Tibial nerve (tissue), 4 donors: ENCODE measurements around the gene NPW. TPM values are rescaled to one million over a fixed set of nuclear protein-coding genes. Genes with fewer than 3 reads are reported as not detected.

Experiments used
- DNase-seq, 2 donors: peaks; one replicate each; pipeline ENCODE4 v3.0.0-alpha.2; 2019; ENCODE audit warnings: low spot score in 2 of 2
- H3K27ac ChIP-seq, 4 donors: fragments of 200-600 bp; sonication (generic) in 3 of 4; one replicate each; pipeline ENCODE4 v1.5.1; 2017 to 2019; ENCODE audit warnings: mild to moderate bottlenecking in 1 of 4
- H3K27me3 ChIP-seq, 2 donors: fragments of 200-600 bp; sonication (generic) in 1 of 2; one replicate each; pipeline versions ENCODE4 v1.5.1 to v1.6.0; 2017 to 2019
- H3K36me3 ChIP-seq, 3 donors: fragments of 200-600 bp; sonication (generic); one replicate each; pipeline ENCODE4 v1.5.1; 2018 to 2019
- H3K4me1 ChIP-seq, 4 donors: fragments of 200-600 bp; sonication (generic) in 3 of 4; one replicate each; pipeline ENCODE4 v1.5.1; 2017 to 2019
- H3K4me3 ChIP-seq, 4 donors: fragments of 200-600 bp; sonication (generic) in 3 of 4; one replicate each; pipeline ENCODE4 v1.5.1; 2017 to 2019; ENCODE audit warnings: mild to moderate bottlenecking in 1 of 4, moderate library complexity in 1 of 4
- H3K9me3 ChIP-seq, 4 donors: fragments of 200-600 bp; sonication (generic) in 3 of 4; one replicate each; pipeline ENCODE4 v1.5.1; 2017 to 2019
- CTCF ChIP-seq, 5 experiments: fragments of 200-600 bp in 3 of 5; fragments of 450-650 bp in 2 of 5; sonication (generic) in 3 of 5; IDR thresholded peaks; one replicate each; pipeline ENCODE4 v1.5.1; 2016 to 2019; ENCODE audit warnings: antibody characterized with exemption in 5 of 5, mild to moderate bottlenecking in 3 of 5, moderate library complexity in 2 of 5
- EP300 ChIP-seq, 2 donors: sonication (generic); formaldehyde crosslinking; IDR thresholded peaks; one replicate each; pipeline ENCODE4 v1.6.1; 2017; ENCODE audit warnings: antibody characterized with exemption in 2 of 2, mild to moderate bottlenecking in 1 of 2
- POLR2A ChIP-seq, 2 donors: fragments of 450-650 bp; IDR thresholded peaks; one replicate each; pipeline ENCODE4 v1.6.1; 2017; ENCODE audit warnings: antibody characterized with exemption in 2 of 2, mild to moderate bottlenecking in 2 of 2, moderate library complexity in 2 of 2
- WGBS, 2 donors: methylation state at CpG; one replicate each; pipeline ENCODE4 v1.1.5; 2018; 5-methylcytosine and 5-hydroxymethylcytosine counted together
- total RNA-seq, 4 donors: library from RNA; depleted of rRNA; stranded (reverse); fragments of >200 nt; gene quantifications; one replicate each; pipeline ENCODE4 v1.1.0, GENCODE V29; 2016

NPW gene
- total RNA-seq, 4 donors from 2014 or later: 3.0 to 3.1 TPM; not detected in 2

- peaks cover 0 to 60% (median 31%) of the 10 kb centered on the region in 4 donors for H3K4me1 ChIP-seq
- H3K27ac ChIP-seq: peak overlapping the region; percentile 9 to 90 (median 70)
- H3K4me3 ChIP-seq: peak overlapping the region; percentile 71 to 94 (median 88)
- no peak for TF ChIP-seq CTCF (IDR thresholded peaks at IDR 0.05)
- TF ChIP-seq POLR2A (IDR thresholded peaks at IDR 0.05): no peak
- TF ChIP-seq EP300 (IDR thresholded peaks at IDR 0.05): no peak
- WGBS, 2 donors: 16 to 20% methylated on average over 8 of the region's 8 CpGs
- no peaks in the 10 kb centered on the region for H3K27me3 ChIP-seq
- DNase-seq: no peak
- peaks cover 0 to 41% (median 0%) of the 10 kb centered on the region in 3 donors for H3K36me3 ChIP-seq
- no peaks in the 10 kb centered on the region for H3K9me3 ChIP-seq
Observed at GRCh38 chr16:2046893-2047329, 27.3 kb downstream of the NPW start.

- H3K4me3 ChIP-seq: peak within 1 kb of the TSS; percentile 71 to 94 (median 88)
- H3K4me1 ChIP-seq: peaks cover 0 to 54% (median 26%) of the 10 kb centered on the region in 4 donors
- H3K9me3 ChIP-seq: no peaks in the 10 kb centered on the region
- peak; percentile 82 to 86 for TF ChIP-seq EP300 (IDR thresholded peaks at IDR 0.05)
- TF ChIP-seq CTCF (IDR thresholded peaks at IDR 0.05): peak; percentile 43 to 84 (median 66)
- TF ChIP-seq POLR2A (IDR thresholded peaks at IDR 0.05): peak in 1 of 2 donors; percentile 44
- DNase-seq: peak; percentile 94
- peak within 1 kb of the TSS; percentile 9 to 90 (median 70) for H3K27ac ChIP-seq
- H3K36me3 ChIP-seq: peaks cover 0 to 47% (median 0%) of the 10 kb centered on the region in 3 donors
- H3K27me3 ChIP-seq: no peaks in the 10 kb centered on the region
- 1 to 2% methylated on average over 16 to 48 of the region's 81 CpGs for WGBS, 2 donors
Observed at GRCh38 chr16:2047330-2048115, 27.9 kb downstream of the NPW start, which contains the start of the genes NTHL1 and TSC2. TSS of gene NTHL1 (minus strand) at chr16:2047834. CDS start at chr16:2047823, 11 bp downstream. TSS of gene TSC2 (plus strand) at chr16:2047985. CDS start at chr16:2048616, 631 bp downstream.

GRCh38 chr16:2048116-2048543 lies 28.5 kb downstream of the NPW start:
- no peak for DNase-seq
- peak overlapping the region; percentile 71 to 94 (median 88) for H3K4me3 ChIP-seq
- H3K36me3 ChIP-seq: peaks cover 0 to 51% (median 0%) of the 10 kb centered on the region in 3 donors
- 1 to 17% methylated on average over 2 to 19 of the region's 30 CpGs for WGBS, 2 donors
- H3K27ac ChIP-seq: peak overlapping the region in 3 of 4 donors; percentile 16 to 90 (median 72)
- no peaks in the 10 kb centered on the region for H3K27me3 ChIP-seq
- H3K9me3 ChIP-seq: no peaks in the 10 kb centered on the region
- TF ChIP-seq EP300 (IDR thresholded peaks at IDR 0.05): no peak
- no peak for TF ChIP-seq POLR2A (IDR thresholded peaks at IDR 0.05)
- no peak for TF ChIP-seq CTCF (IDR thresholded peaks at IDR 0.05)
- peaks cover 0 to 50% (median 26%) of the 10 kb centered on the region in 4 donors for H3K4me1 ChIP-seq

GRCh38 chr16:2053211-2053610 lies 33.6 kb downstream of the NPW start:
- peaks cover 0 to 78% (median 0%) of the 10 kb centered on the region in 3 donors for H3K36me3 ChIP-seq
- WGBS, 2 donors: 89 to 90% methylated on average over 12 to 21 of the region's 21 CpGs
- no peaks in the 10 kb centered on the region for H3K27me3 ChIP-seq
- no peak overlapping the region for H3K27ac ChIP-seq
- no peak for TF ChIP-seq POLR2A (IDR thresholded peaks at IDR 0.05)
- TF ChIP-seq CTCF (IDR thresholded peaks at IDR 0.05): no peak
- no peak for TF ChIP-seq EP300 (IDR thresholded peaks at IDR 0.05)
- no peak overlapping the region for H3K4me3 ChIP-seq
- no peaks in the 10 kb centered on the region for H3K9me3 ChIP-seq
- no peak for DNase-seq
- H3K4me1 ChIP-seq: peaks cover 0 to 40% (median 10%) of the 10 kb centered on the region in 4 donors

GRCh38 chr16:2053897-2054296 lies 34.3 kb downstream of the NPW start:
- peaks cover 0 to 84% (median 0%) of the 10 kb centered on the region in 3 donors for H3K36me3 ChIP-seq
- WGBS, 2 donors: 87 to 94% methylated on average over 17 of the region's 17 CpGs
- TF ChIP-seq POLR2A (IDR thresholded peaks at IDR 0.05) (no peak), EP300 (IDR thresholded peaks at IDR 0.05) (no peak), CTCF (IDR thresholded peaks at IDR 0.05) (no peak)

More at GRCh38 chr16:2053897-2054296, 34.3 kb downstream of the NPW start:
- DNase-seq: no peak
- Histone ChIP-seq H3K27me3 (no peaks in the 10 kb centered on the region), H3K4me1 (peaks cover 0 to 34% (median 5%) of the 10 kb centered on the region in 4 donors), H3K27ac (no peak overlapping the region), H3K9me3 (no peaks in the 10 kb centered on the region), H3K4me3 (no peak overlapping the region)
